H1 (cell line): Measurements from ENCODE around the gene PPP1CC. TPM values are rescaled to one million over a fixed set of nuclear protein-coding genes. Genes with fewer than 3 reads are reported as not detected.
"Not testable (repeated sequence)": the region's sequence is repeated elsewhere in the genome, so short reads cannot be mapped to it uniquely, and the experiment has no call there.

Experiments
- CTCF ChIA-PET: fragments of 300-600 bp; sonication (Branson Sonifier 250); formaldehyde crosslinking; loops from one replicate; lab custom pipeline; 2021; ENCODE audit not compliant: partially characterized antibody; lab: Charles Lee
- POLR2A ChIA-PET: fragments of 300-600 bp; sonication (Branson Sonifier 250); formaldehyde crosslinking; loops from one replicate; lab custom pipeline; 2021; ENCODE audit warnings: inconsistent platforms; ENCODE audit not compliant: partially characterized antibody; lab: Charles Lee
- DNase-seq, 2 experiments: peaks; one replicate each; pipeline versions ENCODE4 v3.0.0 to v3.0.0-alpha.2; 2010 to 2022; ENCODE audit warnings: low spot score in 2 of 2, low read depth in 1 of 2, mixed read lengths in 1 of 2
- FAIRE-seq: peaks from 2 replicates; lab custom pipeline; 2011; peaks lifted over from hg19 to GRCh38; lab: Jason Lieb, UNC
- H2AFZ ChIP-seq: 2 replicates; pipeline ENCODE4 v1.8.1; 2012; ENCODE audit warnings: low read length, inconsistent platforms
- H2AK5ac ChIP-seq: 2 replicates; pipeline ENCODE4 v1.6.1; 2013; ENCODE audit warnings: low read depth, low read length
- H2BK120ac ChIP-seq: replicated peaks from 2 replicates; pipeline ENCODE3; 2013; ENCODE audit warnings: low read depth, low read length, inconsistent platforms
- H2BK12ac ChIP-seq: 2 replicates; pipeline ENCODE4 v1.6.1; 2013; ENCODE audit warnings: low read depth, low read length
- H2BK15ac ChIP-seq: 2 replicates; pipeline ENCODE4 v1.6.1; 2013; ENCODE audit warnings: low read length
- H2BK20ac ChIP-seq: 2 replicates; pipeline ENCODE4 v1.6.1; 2013; ENCODE audit warnings: low read length
- H2BK5ac ChIP-seq: 2 replicates; pipeline ENCODE4 v1.6.1; 2013; ENCODE audit warnings: low read depth, low read length
- H3K14ac ChIP-seq: 2 replicates; pipeline ENCODE4 v1.6.1; 2013; ENCODE audit warnings: inconsistent platforms; ENCODE audit not compliant: insufficient read length
- H3K18ac ChIP-seq: 2 replicates; pipeline ENCODE4 v1.6.1; 2013; ENCODE audit warnings: low read length; ENCODE audit errors: extremely low read depth
- H3K23ac ChIP-seq: 2 replicates; pipeline ENCODE4 v1.6.1; 2013; ENCODE audit warnings: inconsistent platforms; ENCODE audit not compliant: insufficient read length
- H3K23me2 ChIP-seq: 2 replicates; pipeline ENCODE4 v1.6.1; 2013; ENCODE audit warnings: low read depth, low read length
- H3K27ac ChIP-seq: 2 replicates; pipeline ENCODE4 v1.6.1; 2011; ENCODE audit warnings: low read depth, low read length, inconsistent platforms
- H3K27me3 ChIP-seq, 4 experiments: replicated peaks in 1 of 4; 1 replicate in 1 of 4; 2 replicates in 3 of 4; pipeline versions ENCODE4 v1.6.1 to v1.8.1; 2011 to 2013; ENCODE audit warnings: low read length in 3 of 4, mild to moderate bottlenecking in 3 of 4, inconsistent platforms in 2 of 4, mixed read lengths in 2 of 4, moderate library complexity in 1 of 4; ENCODE audit not compliant: control insufficient read depth in 3 of 4, insufficient read depth in 3 of 4; ENCODE audit errors: extremely low read depth in 1 of 4
- H3K36me3 ChIP-seq, 4 experiments: 2 replicates each; pipeline versions ENCODE4 v1.6.1 to v1.8.1; 2011 to 2013; ENCODE audit warnings: mild to moderate bottlenecking in 4 of 4, low read length in 3 of 4, moderate library complexity in 2 of 4, control low read depth in 1 of 4, inconsistent platforms in 1 of 4; ENCODE audit not compliant: insufficient read depth in 4 of 4, control insufficient read depth in 2 of 4
- H3K4ac ChIP-seq: replicated peaks from 2 replicates; pipeline ENCODE3; 2013; ENCODE audit warnings: low read length, low read depth, mixed read lengths, inconsistent platforms; ENCODE audit not compliant: insufficient read length
- H3K4me1 ChIP-seq, 4 experiments: replicated peaks in 1 of 4; 1 replicate in 1 of 4; 2 replicates in 3 of 4; pipeline versions ENCODE4 v1.6.1 to v1.8.1; 2011 to 2013; ENCODE audit warnings: low read length in 3 of 4, inconsistent platforms in 2 of 4, mixed read lengths in 1 of 4; ENCODE audit not compliant: insufficient read depth in 4 of 4, control insufficient read depth in 3 of 4
- H3K4me2 ChIP-seq, 2 experiments: 2 replicates each; pipeline versions ENCODE4 v1.6.1 to v1.8.1; 2011 to 2013; ENCODE audit warnings: low read depth in 2 of 2, low read length in 2 of 2, control low read depth in 1 of 2, inconsistent platforms in 1 of 2, mild to moderate bottlenecking in 1 of 2; ENCODE audit not compliant: insufficient read depth in 1 of 2
- H3K4me3 ChIP-seq, 4 experiments: fragments of 200-600, 300-600 bp in 1 of 4; sonication (generic), shearing (Covaris generic), sonication (Bioruptor Twin) in 1 of 4; 2 replicates each; pipeline versions ENCODE4 v1.5.1 to v1.8.1; 2011 to 2016; ENCODE audit warnings: low read length in 4 of 4, low read depth in 3 of 4, control low read depth in 2 of 4, inconsistent platforms in 2 of 4, mild to moderate bottlenecking in 2 of 4, mixed read lengths in 1 of 4, moderate library complexity in 1 of 4; ENCODE audit not compliant: insufficient read depth in 2 of 4; ENCODE audit errors: extremely low read depth in 1 of 4
- H3K56ac ChIP-seq: replicated peaks from 2 replicates; pipeline ENCODE3; 2013; ENCODE audit warnings: low read depth, mild to moderate bottlenecking, mixed read lengths, low read length, inconsistent platforms; ENCODE audit not compliant: insufficient read length
- H3K79me1 ChIP-seq: 2 replicates; pipeline ENCODE4 v1.6.1; 2013; ENCODE audit warnings: low read depth, low read length, control low read depth
- H3K79me2 ChIP-seq, 2 experiments: 2 replicates each; pipeline versions ENCODE4 v1.6.1 to v1.8.1; 2012 to 2013; ENCODE audit warnings: low read length in 2 of 2, mild to moderate bottlenecking in 2 of 2, inconsistent platforms in 1 of 2; ENCODE audit not compliant: insufficient read depth in 2 of 2, control insufficient read depth in 1 of 2
- H3K9ac ChIP-seq, 4 experiments: replicated peaks in 1 of 4; 1 replicate in 1 of 4; 2 replicates in 3 of 4; pipeline versions ENCODE4 v1.6.1 to v1.8.1; 2011 to 2013; ENCODE audit warnings: low read depth in 3 of 4, low read length in 3 of 4, control low read depth in 2 of 4, mild to moderate bottlenecking in 2 of 4, moderate library complexity in 2 of 4, inconsistent platforms in 1 of 4; ENCODE audit errors: extremely low read depth in 1 of 4
- H3K9me3 ChIP-seq, 2 experiments: 2 replicates each; pipeline versions ENCODE4 v1.6.1 to v1.8.1; 2012 to 2013; ENCODE audit warnings: mild to moderate bottlenecking in 2 of 2, moderate library complexity in 2 of 2, control low read depth in 1 of 2, inconsistent platforms in 1 of 2, low read depth in 1 of 2, low read length in 1 of 2, mixed read lengths in 1 of 2; ENCODE audit not compliant: insufficient read depth in 2 of 2
- H4K20me1 ChIP-seq, 2 experiments: replicated peaks in 1 of 2; 2 replicates each; pipeline versions ENCODE3 to v1.8.1; 2011 to 2013; ENCODE audit warnings: inconsistent platforms in 2 of 2, low read length in 2 of 2, mild to moderate bottlenecking in 1 of 2; ENCODE audit not compliant: insufficient read depth in 2 of 2, control insufficient read depth in 1 of 2
- H4K5ac ChIP-seq: 2 replicates; pipeline ENCODE4 v1.6.1; 2013; ENCODE audit warnings: low read length, low read depth, mixed read lengths, inconsistent platforms; ENCODE audit not compliant: insufficient read length
- H4K8ac ChIP-seq: 2 replicates; pipeline ENCODE4 v1.8.0; 2013; ENCODE audit warnings: mild to moderate bottlenecking, moderate library complexity, low read length, inconsistent platforms; ENCODE audit not compliant: insufficient read depth; ENCODE audit errors: extremely low read depth
- H4K91ac ChIP-seq: replicated peaks from 2 replicates; pipeline ENCODE3; 2013; ENCODE audit warnings: low read length, mixed read lengths, inconsistent platforms; ENCODE audit not compliant: insufficient read length
- WGBS, 2 experiments: shearing (Covaris generic) in 1 of 2; methylation state at CpG; one replicate each; pipeline versions ENCODE4 v1.1.6 to v1.1.7; 2013 to 2015; ENCODE audit warnings: low lambda C conversion rate in 2 of 2, mixed read lengths in 2 of 2, inconsistent platforms in 1 of 2, low coverage in 1 of 2, missing lambda C conversion rate in 1 of 2; ENCODE audit not compliant: insufficient replicate concordance in 2 of 2, insufficient coverage in 1 of 2, insufficient read length in 1 of 2; ENCODE audit errors: extremely low coverage in 1 of 2, missing lambda C conversion rate in 1 of 2; 5-methylcytosine and 5-hydroxymethylcytosine counted together
- polyA plus RNA-seq, 7 experiments: library from polyadenylated mRNA; depleted of rRNA in 3 of 7; stranded (reverse) in 5 of 7; unstranded in 2 of 7; fragments of >200 nt in 5 of 7; fragments of 200-250 nt in 2 of 7; gene quantifications; 1 replicate in 5 of 7; 2 replicates in 1 of 7; 4 replicates in 1 of 7; pipeline versions ENCODE4 v1.2.1 to v1.2.3, GENCODE V29; 2011 to 2013; ENCODE audit warnings: missing spikeins in 2 of 7, mixed read lengths in 2 of 7
- total RNA-seq: library from RNA; stranded (reverse); fragmentation: NEBNext Ultra II Directional; extraction: Animal tissue kit (Norgen Biotek cat#: 25700); gene quantifications from 2 replicates; pipeline ENCODE4 v1.2.1, GENCODE V29; 2021

PPP1CC gene
- total and polyA plus RNA-seq, 2 of the 8 experiments (the other 6 are each of a cell fraction or from before 2014, with no cell fraction given), result 193 to 350 TPM

- H3K18ac ChIP-seq, H3K27ac ChIP-seq, H2BK12ac ChIP-seq, H3K56ac ChIP-seq, H2BK20ac ChIP-seq, H3K4me2 ChIP-seq, H2BK120ac ChIP-seq, H4K5ac ChIP-seq, H3K4me3 ChIP-seq, H3K4me1 ChIP-seq, H3K14ac ChIP-seq, H4K91ac ChIP-seq, H3K4ac ChIP-seq, H3K9ac ChIP-seq, H2AFZ ChIP-seq, H2BK15ac ChIP-seq, DNase-seq, H3K27me3 ChIP-seq, H4K8ac ChIP-seq, H2BK5ac ChIP-seq, H3K23ac ChIP-seq, H3K79me1 ChIP-seq, H3K23me2 ChIP-seq, H3K9me3 ChIP-seq, FAIRE-seq, H2AK5ac ChIP-seq: not testable (repeated sequence)
- CTCF ChIA-PET, result interaction anchor here (1.0 to 1.6 kb wide), 2 partner anchors 11 to 90 kb away, joined by 5 read pairs; no protein-coding TSS in a partner anchor
- Histone ChIP-seq H4K20me1 (peaks cover 43 to 64% of the 10 kb centered on the region in 2 experiments), H3K79me2 (peaks cover 78 to 100% of the 10 kb centered on the region in 2 experiments), H3K36me3 (peaks cover 0 to 29% (median 2%) of the 10 kb centered on the region in 4 experiments; a peak in 3 of 8 replicates)
- POLR2A ChIA-PET, result interaction anchor here (1.6 kb wide), 2 partner anchors 9 to 11 kb away, joined by 5 to 9 read pairs; no protein-coding TSS in a partner anchor
- WGBS, 2 experiments, result 90% methylated on average over 5 of the region's 5 CpGs; no CpG with 5 or more reads in 1 of the 2 experiments
These were observed 5.7 kb downstream of the PPP1CC start for GRCh38 chr12:110737016-110737415.
